GM18526 (cell line): ENCODE results near the gene TEX19.

ENCODE experiments used
- POLR2A ChIP-seq: IDR thresholded peaks from 3 replicates; pipeline ENCODE4 v1.6.1; 2011; ENCODE audit not compliant: insufficient read length; ENCODE audit errors: extremely low read depth

The TEX19 gene

GRCh38 chr17:82328141-82328993 lies 30.7 kb upstream of the TEX19 start:
- TF ChIP-seq POLR2A: no peak

- TF ChIP-seq POLR2A: no peak
These were observed 30.0 kb upstream of the TEX19 start for GRCh38 chr17:82328994-82329507.

GRCh38 chr17:82329683-82330321 lies 29.2 kb upstream of the TEX19 start:
- TF ChIP-seq POLR2A: no peak

- no peak for TF ChIP-seq POLR2A
These were observed 28.5 kb upstream of the TEX19 start for GRCh38 chr17:82330322-82331239.

GRCh38 chr17:82331345-82331939 lies 27.6 kb upstream of the TEX19 start:
- no peak for TF ChIP-seq POLR2A

- TF ChIP-seq POLR2A: no peak
These were observed 26.3 kb upstream of the TEX19 start for GRCh38 chr17:82332669-82333278.

- TF ChIP-seq POLR2A: no peak
These were observed 25.5 kb upstream of the TEX19 start, which contains the start of gene SECTM1 for GRCh38 chr17:82333279-82334171. Gene SECTM1, minus strand, starts transcription at chr17:82333766. Its CDS starts 6,526 bp downstream, at chr17:82327240.

- TF ChIP-seq POLR2A: no peak
These were observed 24.8 kb upstream of the TEX19 start for GRCh38 chr17:82334204-82334621.

- no peak for TF ChIP-seq POLR2A
These were observed 24.2 kb upstream of the TEX19 start for GRCh38 chr17:82334622-82335394.

- TF ChIP-seq POLR2A: no peak
These were observed 20.0 kb upstream of the TEX19 start for GRCh38 chr17:82338858-82339633.

GRCh38 chr17:82339634-82340580 lies 19.1 kb upstream of the TEX19 start:
- TF ChIP-seq POLR2A: no peak
